HG03175 (cell line): Measurements from ENCODE around the gene FAM107B.
"Not testable (repeated sequence)": the region's sequence is repeated elsewhere in the genome, so short reads cannot be mapped to it uniquely, and the experiment has no call there.

Source experiments
- ATAC-seq: cut with Tn5 transposase; IDR thresholded peaks from one replicate; pipeline ENCODE4 v1.9.1; 2021; ENCODE audit warnings: mild to moderate bottlenecking, moderate library complexity; ENCODE audit not compliant: unreplicated experiment

The FAM107B gene

DNA sequence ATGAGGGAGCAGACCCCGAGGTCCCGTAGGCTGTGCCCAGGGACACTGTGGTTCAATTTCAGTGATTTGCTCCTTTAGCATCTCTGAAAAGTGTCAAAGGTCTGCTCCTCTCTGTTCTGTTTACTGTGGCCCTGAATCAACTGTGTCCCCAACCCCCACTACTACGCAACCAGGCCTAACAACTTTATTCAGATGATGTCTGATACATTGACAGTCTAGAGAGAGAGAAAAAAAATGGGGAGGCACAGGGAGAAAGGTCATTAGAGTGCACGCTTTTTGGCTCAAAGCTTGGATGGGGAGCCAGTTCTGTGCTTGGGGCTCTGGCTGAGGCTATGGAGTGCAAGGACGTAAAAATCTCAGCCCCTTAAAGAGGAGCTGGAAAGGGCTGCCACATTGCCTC lies 77.9 kb downstream of the FAM107B start:
- no peak for ATAC-seq

- no peak for ATAC-seq
Observed at GRCh38 chr10:14695847-14696480, 78.7 kb downstream of the FAM107B start.

DNA sequence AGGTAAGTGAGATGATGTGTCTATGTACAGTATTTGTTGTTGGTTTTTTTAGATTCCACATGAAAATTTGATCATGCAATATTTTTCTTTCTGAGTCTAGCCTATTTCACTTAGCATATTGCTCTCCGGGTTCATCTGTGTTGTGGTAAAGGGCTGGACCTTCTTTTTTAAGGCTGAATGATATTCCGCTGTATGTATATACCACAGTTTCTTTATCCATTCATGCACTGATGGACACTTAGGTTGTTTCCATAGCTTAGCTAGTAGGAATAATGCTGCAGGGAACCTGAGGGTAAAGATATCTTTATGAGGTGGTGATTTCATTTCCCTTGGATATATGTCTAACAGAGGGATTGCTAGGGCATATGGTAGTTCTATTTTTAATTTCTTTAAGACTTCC lies 80.8 kb downstream of the FAM107B start:
- no peak for ATAC-seq

GRCh38 chr10:14692344-14693076 lies 82.2 kb downstream of the FAM107B start:
- no peak for ATAC-seq

GRCh38 chr10:14691359-14691758 lies 83.3 kb downstream of the FAM107B start:
- no peak for ATAC-seq

DNA sequence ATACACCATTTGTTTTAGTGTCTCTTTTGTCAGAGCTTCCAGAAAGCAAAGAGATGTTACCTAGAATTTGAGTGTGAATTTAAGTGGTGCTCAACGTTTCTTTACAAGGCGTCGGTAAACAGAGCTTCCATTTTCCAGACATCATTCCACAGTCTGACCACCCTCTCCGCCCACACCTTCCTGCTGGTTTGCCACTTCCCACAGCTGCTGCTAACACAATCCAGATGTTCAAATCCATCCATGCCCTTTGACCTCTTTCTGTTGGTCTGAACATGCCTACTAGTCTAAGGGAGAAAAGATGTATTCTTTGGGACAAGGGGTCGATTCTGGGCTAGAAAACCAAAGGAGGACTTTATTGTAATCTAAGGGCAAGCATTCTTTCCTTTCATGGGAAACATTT lies 86.1 kb downstream of the FAM107B start:
- ATAC-seq, result no peak

DNA sequence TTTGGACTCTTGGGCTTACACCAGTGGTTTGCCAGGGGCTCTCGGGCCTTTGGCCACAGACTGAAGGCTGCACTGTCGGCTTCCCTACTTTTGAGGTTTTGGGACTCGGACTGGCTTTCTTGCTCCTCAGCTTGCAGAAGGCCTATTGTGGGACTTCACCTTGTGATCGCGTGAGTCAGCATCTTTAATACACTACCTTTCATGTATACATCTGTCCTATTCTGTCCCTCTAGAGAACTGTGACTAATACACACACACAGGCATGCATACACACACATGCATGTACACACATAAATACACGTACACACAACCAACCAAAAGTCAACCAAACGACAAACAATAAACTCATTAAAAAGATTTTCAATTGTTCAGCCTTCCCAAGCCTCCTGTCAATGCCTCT lies 86.5 kb downstream of the FAM107B start:
- not testable (repeated sequence) for ATAC-seq

DNA sequence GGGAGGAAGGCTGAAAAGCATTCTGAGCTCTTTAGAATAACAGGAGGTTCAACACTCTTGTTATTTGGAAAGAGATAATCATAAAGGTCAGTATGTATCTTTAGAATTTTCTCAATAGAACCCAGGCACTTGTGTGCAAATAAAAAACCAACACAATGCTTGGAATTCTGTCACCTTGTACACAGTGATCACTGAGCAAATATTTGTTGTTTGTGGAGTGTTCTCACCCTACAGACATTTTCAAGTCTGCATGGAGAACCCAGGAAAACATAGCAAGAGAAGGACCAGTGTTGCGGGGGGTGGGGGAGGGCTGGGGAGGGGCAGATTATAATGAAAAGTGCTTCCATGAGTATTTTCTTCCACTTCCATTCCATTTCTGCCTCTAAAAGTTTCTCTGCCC lies 87.4 kb downstream of the FAM107B start:
- ATAC-seq, result no peak

DNA sequence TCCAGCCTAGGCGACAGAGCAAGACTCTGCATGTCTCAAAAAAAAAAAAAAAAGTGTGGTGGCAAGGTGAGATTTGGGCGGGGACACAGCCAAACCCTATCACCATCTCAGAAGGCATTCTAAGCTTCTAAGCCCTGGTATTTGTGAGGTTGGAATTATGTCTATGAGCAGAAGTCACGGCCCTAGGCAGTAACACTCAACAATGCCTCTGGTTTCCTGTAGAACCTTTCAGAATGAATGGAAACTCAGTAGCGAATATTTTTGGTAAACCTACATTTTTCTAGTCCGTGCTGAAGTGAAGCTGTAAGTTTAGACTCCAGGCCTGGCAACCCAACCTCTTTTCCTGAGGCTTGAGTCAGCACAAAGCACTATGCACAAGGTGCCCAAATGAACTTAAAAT lies 88.3 kb downstream of the FAM107B start:
- ATAC-seq, result no peak

- ATAC-seq, result no peak
Observed at GRCh38 chr10:14684354-14684753, 90.3 kb downstream of the FAM107B start.

DNA sequence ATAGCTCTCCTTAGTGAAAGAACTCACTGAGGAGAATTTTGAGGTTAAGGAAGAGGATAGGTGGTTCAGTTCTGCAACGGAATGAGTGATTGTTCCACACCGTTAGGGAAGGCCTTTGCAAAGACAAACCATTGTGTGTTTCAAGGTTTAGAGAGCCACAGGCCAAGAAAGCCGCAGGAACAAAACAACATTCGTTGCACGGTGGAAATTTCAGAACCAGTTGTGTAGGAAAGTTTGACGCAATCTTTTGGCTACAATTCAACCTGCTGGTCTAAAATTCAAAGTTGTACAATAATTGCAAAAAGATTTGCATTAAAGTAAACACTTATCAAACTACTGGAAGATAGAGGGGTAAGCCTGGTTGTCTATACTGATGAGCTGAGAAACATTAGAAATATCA lies 91.4 kb downstream of the FAM107B start:
- ATAC-seq, result no peak

GRCh38 chr10:14681802-14682201 lies 92.9 kb downstream of the FAM107B start:
- ATAC-seq, result no peak

DNA sequence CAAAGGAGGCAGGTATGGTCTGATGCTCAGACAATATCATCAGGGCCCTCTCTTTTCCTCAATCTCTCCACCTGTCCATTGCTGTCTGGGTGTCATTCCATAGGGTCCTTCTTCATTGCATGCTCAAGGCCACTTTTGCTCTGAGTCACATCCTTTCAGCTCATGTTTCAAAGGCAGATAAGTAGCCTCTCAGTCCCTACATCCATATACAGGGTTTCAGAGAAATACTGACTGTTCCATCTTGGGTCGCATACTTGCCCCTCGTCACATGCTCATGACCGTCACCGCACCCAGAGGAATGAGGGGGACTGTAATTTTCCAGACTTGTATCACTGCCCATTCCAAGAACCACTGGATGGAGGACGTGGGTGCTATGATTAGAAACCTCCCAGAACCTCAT lies 93.4 kb downstream of the FAM107B start:
- no peak for ATAC-seq

DNA sequence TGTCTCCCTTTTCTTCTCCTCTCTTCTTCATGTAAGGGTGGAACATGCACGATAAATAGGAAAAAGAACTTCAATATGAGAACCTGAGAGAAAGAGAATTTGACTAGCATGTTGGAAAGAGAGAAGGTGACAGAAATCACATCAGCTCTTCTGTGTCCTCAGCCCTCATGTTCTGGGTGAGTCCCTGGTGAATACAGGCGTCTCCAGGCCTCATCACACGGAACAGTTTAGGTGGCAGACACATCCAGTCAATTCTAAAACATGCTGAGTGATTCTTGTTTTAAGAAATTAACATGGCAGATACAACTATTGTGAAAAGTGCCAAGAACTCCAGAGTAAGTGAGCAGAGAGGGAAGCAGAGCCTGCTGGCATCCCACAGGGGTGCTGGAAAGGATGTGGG lies 96.1 kb downstream of the FAM107B start:
- no peak for ATAC-seq

- ATAC-seq, result no peak
Observed at GRCh38 chr10:14676732-14677131, 98.0 kb downstream of the FAM107B start.

GRCh38 chr10:14674376-14675050 lies 100.2 kb downstream of the FAM107B start:
- ATAC-seq, result no peak

GRCh38 chr10:14673189-14673861 lies 101.4 kb downstream of the FAM107B start:
- no peak for ATAC-seq

DNA sequence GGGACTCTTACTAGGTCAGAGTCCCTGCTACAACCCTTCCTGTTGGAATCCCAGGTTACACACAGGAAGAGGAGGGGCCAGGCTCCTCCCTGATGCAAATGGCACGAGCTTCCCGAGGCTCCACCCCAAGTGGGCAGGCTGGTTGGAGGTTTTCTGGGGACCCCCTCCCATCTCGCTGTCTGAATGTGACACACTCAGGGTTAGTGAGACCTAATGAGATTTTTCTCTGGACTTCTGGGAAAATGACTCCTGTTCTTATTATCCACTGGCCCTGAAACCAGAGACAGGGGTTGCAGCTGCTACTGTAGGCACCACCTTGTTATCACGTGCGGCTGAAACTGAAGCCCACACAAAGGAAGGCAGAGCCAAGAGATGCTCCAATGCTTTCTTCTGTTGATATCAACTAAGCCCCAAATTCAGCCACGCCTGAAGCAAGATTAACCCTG lies 103.3 kb downstream of the FAM107B start:
- no peak for ATAC-seq

- ATAC-seq, result no peak
Observed at GRCh38 chr10:14670551-14671240, 104.0 kb downstream of the FAM107B start.

- ATAC-seq, result no peak
Observed at GRCh38 chr10:14669576-14669975, 105.1 kb downstream of the FAM107B start.

DNA sequence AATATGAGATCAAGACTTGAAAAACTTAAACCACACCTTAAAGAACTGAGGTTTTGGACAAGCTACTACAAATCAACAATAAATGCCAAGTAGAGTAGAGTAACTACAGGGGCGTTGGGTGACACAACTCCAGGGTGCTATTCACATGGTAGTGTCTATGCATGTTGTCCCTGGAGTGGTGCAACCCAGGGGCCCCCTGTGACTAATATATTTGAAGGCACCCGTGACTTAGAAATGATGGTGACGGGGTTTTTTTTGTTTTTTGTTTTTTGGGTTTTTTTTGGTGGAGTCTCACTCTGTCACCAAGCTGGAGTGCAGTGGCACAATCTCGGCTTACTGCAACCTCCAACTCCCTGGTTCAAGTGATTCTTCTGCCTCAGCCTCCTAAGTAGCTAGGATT lies 106.9 kb downstream of the FAM107B start:
- ATAC-seq, result no peak
